Osteoblast (primary cell): ENCODE results near the gene ADIPOR1. TPM values are rescaled to one million over a fixed set of nuclear protein-coding genes. Genes with fewer than 3 reads are reported as not detected.

Experiments used
- DNase-seq: peaks from one replicate; pipeline ENCODE4 v3.0.0; 2011; ENCODE audit warnings: low spot score, mixed read lengths; ENCODE audit not compliant: insufficient read length; ENCODE audit errors: missing footprints
- H2AFZ ChIP-seq: 2 replicates; pipeline ENCODE4 v1.6.0; 2011; ENCODE audit warnings: mild to moderate bottlenecking, low read length
- H3K27ac ChIP-seq: 2 replicates; pipeline ENCODE4 v1.5.1; 2011; ENCODE audit warnings: mild to moderate bottlenecking, low read depth, low read length, moderate library complexity
- H3K27me3 ChIP-seq: 2 replicates; pipeline ENCODE4 v1.6.0; 2012; ENCODE audit warnings: mild to moderate bottlenecking, control low read depth, inconsistent platforms, low read length, moderate library complexity; ENCODE audit not compliant: insufficient read depth
- H3K36me3 ChIP-seq: 2 replicates; pipeline ENCODE4 v1.5.1; 2011; ENCODE audit warnings: mild to moderate bottlenecking, low read length, control low read depth, moderate library complexity; ENCODE audit not compliant: insufficient read depth
- H3K4me1 ChIP-seq: 2 replicates; pipeline ENCODE4 v1.5.1; 2011; ENCODE audit warnings: mild to moderate bottlenecking, low read length, control low read depth, moderate library complexity; ENCODE audit not compliant: insufficient read depth
- H3K4me2 ChIP-seq: 2 replicates; pipeline ENCODE4 v1.6.0; 2011; ENCODE audit warnings: mild to moderate bottlenecking, low read length; ENCODE audit not compliant: insufficient read depth
- H3K4me3 ChIP-seq: fragments of 200-600 bp; sonication (generic); 3 replicates; pipeline ENCODE4 v1.5.1; 2012; ENCODE audit warnings: mild to moderate bottlenecking, low read length, inconsistent platforms; ENCODE audit not compliant: insufficient read depth
- H3K79me2 ChIP-seq: 2 replicates; pipeline ENCODE4 v1.6.0; 2012; ENCODE audit warnings: mild to moderate bottlenecking, low read length, control low read depth, inconsistent platforms; ENCODE audit not compliant: insufficient read depth
- H3K9me3 ChIP-seq: 2 replicates; pipeline ENCODE4 v1.5.1; 2011; ENCODE audit warnings: low read depth, low read length, control low read depth
- H4K20me1 ChIP-seq: 2 replicates; pipeline ENCODE4 v1.6.0; 2012; ENCODE audit warnings: mild to moderate bottlenecking, low read length, control low read depth; ENCODE audit not compliant: insufficient read depth
- CTCF ChIP-seq: IDR thresholded peaks from 2 replicates; pipeline ENCODE4 v1.5.1; 2011; ENCODE audit warnings: mild to moderate bottlenecking, low read depth, low read length, moderate library complexity; ENCODE audit errors: extremely low read depth
- total RNA-seq: library from RNA; depleted of rRNA; stranded (reverse); fragments of >200 nt; gene quantifications from 2 replicates; pipeline ENCODE4 v1.2.3, GENCODE V29; 2012

The ADIPOR1 gene
- total RNA-seq, 1 donor, result 91.9 TPM

DNA sequence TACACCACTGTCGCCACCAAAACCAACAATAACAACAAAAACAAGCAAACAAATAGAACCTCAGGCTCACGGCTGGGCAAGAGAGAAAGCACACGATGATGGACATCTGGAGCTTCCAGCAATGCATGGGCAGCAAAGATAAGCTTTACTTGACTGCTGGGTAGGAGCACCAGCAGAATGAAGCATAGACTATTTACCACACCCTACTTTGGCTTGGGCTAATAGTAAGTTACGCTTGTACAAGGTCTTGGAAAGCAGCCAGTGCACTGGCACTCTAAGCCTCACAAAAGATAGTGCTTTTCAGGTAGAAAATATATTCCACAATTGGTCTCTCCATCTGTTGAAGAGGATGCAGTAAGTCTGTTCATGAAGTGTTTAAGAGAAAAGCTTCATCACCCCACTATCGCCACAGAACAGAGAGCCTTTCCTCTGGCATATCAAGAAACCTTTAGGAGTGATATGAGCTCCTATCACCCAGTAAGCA is 13.6 kb downstream of the ADIPOR1 start:
- peaks cover 5% of the 10 kb centered on the region for H4K20me1 ChIP-seq
- DNase-seq, result no peak
- no peak overlapping the region for H3K27ac ChIP-seq
- H3K27me3 ChIP-seq, result no peaks in the 10 kb centered on the region
- H3K4me2 ChIP-seq, result no peak overlapping the region
- H3K36me3 ChIP-seq, result peaks cover 60% of the 10 kb centered on the region
- H3K79me2 ChIP-seq, result no peaks in the 10 kb centered on the region
- no peak overlapping the region for H3K4me3 ChIP-seq
- H3K9me3 ChIP-seq, result no peaks in the 10 kb centered on the region
- no peak overlapping the region for H2AFZ ChIP-seq
- H3K4me1 ChIP-seq, result no peaks in the 10 kb centered on the region
- no peak for TF ChIP-seq CTCF

DNA sequence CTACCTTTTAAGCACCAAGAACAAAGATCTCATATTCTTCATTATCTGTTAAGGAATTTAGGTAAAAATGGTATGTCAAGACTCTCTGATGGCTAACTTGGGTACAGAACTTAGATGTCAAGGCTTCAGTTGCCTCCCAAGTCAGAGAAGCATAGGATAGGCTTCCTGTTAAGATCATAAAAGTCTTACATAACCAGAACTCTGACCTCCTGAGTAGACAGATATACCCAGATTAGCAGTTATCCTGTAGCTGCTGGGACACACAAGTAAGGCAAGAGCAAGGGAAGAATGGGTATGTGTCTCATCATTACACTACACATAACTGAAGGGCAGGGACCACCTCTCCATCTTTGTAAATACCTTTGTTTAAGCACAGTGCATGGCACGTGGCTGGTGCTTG is 15.7 kb downstream of the ADIPOR1 start:
- DNase-seq, result no peak
- Histone ChIP-seq H3K79me2 (no peaks in the 10 kb centered on the region), H3K4me1 (no peaks in the 10 kb centered on the region), H3K27ac (no peak overlapping the region), H3K9me3 (no peaks in the 10 kb centered on the region), H2AFZ (no peak overlapping the region), H3K36me3 (peaks cover 59% of the 10 kb centered on the region), H4K20me1 (peaks cover 5% of the 10 kb centered on the region), H3K4me3 (no peak overlapping the region), H3K4me2 (no peak overlapping the region), H3K27me3 (no peaks in the 10 kb centered on the region)
- TF ChIP-seq CTCF, result no peak

DNA sequence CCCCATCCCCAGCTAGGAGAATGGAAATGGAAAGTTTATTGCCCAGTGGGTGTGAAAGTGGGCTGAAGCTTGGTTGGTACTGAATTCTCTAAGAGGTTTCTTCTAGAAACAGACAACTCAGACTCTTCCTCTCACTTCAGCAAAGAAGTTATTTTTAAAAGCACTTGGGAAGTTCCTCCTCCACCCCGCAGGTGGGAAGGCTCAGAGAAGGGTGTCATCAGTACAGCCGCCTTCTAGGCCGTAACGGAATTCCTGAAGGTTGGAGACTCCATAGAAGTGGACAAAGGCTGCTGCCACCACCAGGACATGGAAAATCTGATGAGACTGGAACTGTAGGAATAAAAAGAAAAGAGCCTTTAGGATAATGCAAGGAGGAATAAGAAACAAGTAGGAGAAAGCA is 16.7 kb downstream of the ADIPOR1 start:
- Histone ChIP-seq H4K20me1 (peaks cover 2% of the 10 kb centered on the region), H3K79me2 (no peaks in the 10 kb centered on the region), H3K4me3 (no peak overlapping the region), H3K9me3 (no peaks in the 10 kb centered on the region), H3K36me3 (peaks cover 57% of the 10 kb centered on the region), H3K4me1 (no peaks in the 10 kb centered on the region), H3K27me3 (no peaks in the 10 kb centered on the region), H3K27ac (no peak overlapping the region), H3K4me2 (no peak overlapping the region), H2AFZ (no peak overlapping the region)
- DNase-seq, result no peak
- no peak for TF ChIP-seq CTCF

- Histone ChIP-seq H2AFZ (no peak overlapping the region), H3K36me3 (peaks cover 49% of the 10 kb centered on the region), H3K9me3 (no peaks in the 10 kb centered on the region), H3K4me2 (no peak overlapping the region), H4K20me1 (no peaks in the 10 kb centered on the region), H3K27me3 (no peaks in the 10 kb centered on the region), H3K27ac (no peak overlapping the region), H3K4me1 (no peaks in the 10 kb centered on the region), H3K79me2 (no peaks in the 10 kb centered on the region), H3K4me3 (no peak overlapping the region)
- no peak for DNase-seq
- no peak for TF ChIP-seq CTCF
These were observed 17.6 kb downstream of the ADIPOR1 start for GRCh38 chr1:202940561-202940960.
